HUES6 (cell line): ENCODE measurements around the gene TNPO3.
"Not testable (repeated sequence)": the region's sequence is repeated elsewhere in the genome, so short reads cannot be mapped to it uniquely, and the experiment has no call there.

Experiments
- H3K27ac ChIP-seq: 2 replicates; pipeline ENCODE4 v1.7.0; 2013; ENCODE audit warnings: low read depth, mild to moderate bottlenecking, low read length, inconsistent platforms
- H3K27me3 ChIP-seq: 2 replicates; pipeline ENCODE4 v1.6.1; 2013; ENCODE audit warnings: low read length; ENCODE audit not compliant: control insufficient read depth, insufficient read depth
- H3K36me3 ChIP-seq: 2 replicates; pipeline ENCODE4 v1.6.1; 2013; ENCODE audit warnings: low read length; ENCODE audit not compliant: control insufficient read depth, insufficient read depth
- H3K4me1 ChIP-seq: 2 replicates; pipeline ENCODE4 v1.6.1; 2013; ENCODE audit warnings: low read length; ENCODE audit not compliant: control insufficient read depth, insufficient read depth
- H3K4me3 ChIP-seq: 2 replicates; pipeline ENCODE4 v1.5.1; 2013; ENCODE audit warnings: low read depth, low read length
- H3K9ac ChIP-seq: one replicate; pipeline ENCODE4 v1.6.1; 2013; ENCODE audit warnings: mild to moderate bottlenecking, low read length
- H3K9me3 ChIP-seq: 2 replicates; pipeline ENCODE4 v1.6.1; 2013; ENCODE audit warnings: low read depth, low read length; ENCODE audit not compliant: control insufficient read depth, insufficient read depth

The TNPO3 gene

DNA sequence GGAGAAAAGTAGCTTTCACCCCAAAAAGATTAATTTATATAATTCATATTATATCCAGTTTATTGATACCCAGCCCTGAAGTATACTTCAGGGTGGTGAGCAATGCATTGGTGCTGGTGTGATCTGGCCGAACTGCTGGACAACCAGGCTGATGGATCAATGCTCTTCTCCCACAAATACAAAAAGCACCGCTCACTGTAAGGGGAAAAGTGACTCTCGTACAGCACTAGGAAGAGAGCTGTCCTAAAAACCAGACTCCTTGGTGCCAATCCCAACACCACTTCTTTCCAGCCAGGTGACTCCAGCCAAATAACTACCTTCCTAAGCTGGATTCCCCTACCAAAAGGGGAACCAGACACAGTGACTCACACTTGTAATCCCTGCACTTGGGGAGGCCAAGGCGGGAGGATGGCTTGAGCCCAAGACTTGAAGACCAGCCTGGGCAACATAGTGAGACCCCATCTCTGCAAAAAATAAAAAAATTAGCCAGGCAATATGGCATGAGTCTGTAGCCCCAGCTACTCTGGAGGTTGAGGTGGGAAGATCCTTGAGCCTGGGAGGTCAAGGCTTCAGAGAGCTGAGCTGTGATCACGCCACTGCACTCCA, 13.1 kb upstream of the TNPO3 start:
- no peak overlapping the region for H3K9ac ChIP-seq
- no peak overlapping the region for H3K27ac ChIP-seq
- no peaks in the 10 kb centered on the region for H3K9me3 ChIP-seq
- peaks cover 21% of the 10 kb centered on the region for H3K4me1 ChIP-seq
- no peaks in the 10 kb centered on the region for H3K36me3 ChIP-seq
- H3K4me3 ChIP-seq = no peak overlapping the region
- H3K27me3 ChIP-seq = no peaks in the 10 kb centered on the region

DNA sequence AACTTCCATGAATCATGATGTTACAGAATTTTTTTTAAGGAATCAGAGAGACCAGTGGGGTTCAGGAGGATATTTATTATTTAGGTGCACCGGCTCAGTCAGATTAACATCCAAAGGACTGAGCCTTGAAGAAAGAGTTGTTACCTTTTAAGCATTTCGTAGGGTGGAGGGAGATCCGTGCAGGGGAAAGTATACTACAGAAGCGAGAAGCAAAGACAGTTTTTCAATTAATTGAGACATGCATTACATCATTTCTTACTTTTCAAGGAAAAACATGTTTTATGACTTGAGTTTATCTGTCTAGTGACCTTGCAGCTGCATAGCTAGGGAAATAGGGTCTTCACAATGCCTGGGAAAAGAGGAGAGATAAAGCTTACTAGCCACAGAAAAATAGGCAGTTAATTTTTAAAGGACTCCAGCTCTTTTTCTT, 12.2 kb upstream of the TNPO3 start:
- H3K27ac ChIP-seq = peak overlapping the region; percentile 72
- H3K9me3 ChIP-seq, H3K27me3 ChIP-seq, H3K36me3 ChIP-seq: not testable (repeated sequence)
- peak overlapping the region; percentile 1 for H3K4me3 ChIP-seq
- peak overlapping the region; percentile 44 for H3K9ac ChIP-seq
- peaks cover 21% of the 10 kb centered on the region for H3K4me1 ChIP-seq

GRCh38 chr7:129066290-129067131, 11.6 kb upstream of the TNPO3 start:
- peaks cover 21% of the 10 kb centered on the region for H3K4me1 ChIP-seq
- no peaks in the 10 kb centered on the region for H3K36me3 ChIP-seq
- H3K27ac ChIP-seq = peak overlapping the region; percentile 72
- no peaks in the 10 kb centered on the region for H3K27me3 ChIP-seq
- H3K9ac ChIP-seq = peak overlapping the region; percentile 44
- H3K4me3 ChIP-seq = no peak overlapping the region; the same call in 1 of the 2 replicates
- H3K9me3 ChIP-seq = peaks cover 5% of the 10 kb centered on the region

GRCh38 chr7:129055861-129056464, 1.1 kb upstream of the TNPO3 start:
- Histone ChIP-seq H3K9me3 (no peaks in the 10 kb centered on the region), H3K4me3 (peak overlapping the region; percentile 97), H3K4me1 (peaks cover 11% of the 10 kb centered on the region; the same call in 1 of the 2 replicates), H3K9ac (no peak overlapping the region), H3K27ac (no peak overlapping the region), H3K27me3 (no peaks in the 10 kb centered on the region), H3K36me3 (peaks cover 5% of the 10 kb centered on the region; the same call in 1 of the 2 replicates)

GRCh38 chr7:129055294-129055816, 444 bp upstream of the TNPO3 start:
- H3K9me3 ChIP-seq = no peaks in the 10 kb centered on the region
- H3K27me3 ChIP-seq = no peaks in the 10 kb centered on the region
- H3K36me3 ChIP-seq = peaks cover 5% of the 10 kb centered on the region; the same call in 1 of the 2 replicates
- H3K27ac ChIP-seq = peak overlapping the region; percentile 94; the same call in 1 of the 2 replicates
- H3K9ac ChIP-seq = peak overlapping the region; percentile 97
- H3K4me3 ChIP-seq = peak overlapping the region; percentile 97
- H3K4me1 ChIP-seq = peaks cover 16% of the 10 kb centered on the region; the same call in 1 of the 2 replicates

DNA sequence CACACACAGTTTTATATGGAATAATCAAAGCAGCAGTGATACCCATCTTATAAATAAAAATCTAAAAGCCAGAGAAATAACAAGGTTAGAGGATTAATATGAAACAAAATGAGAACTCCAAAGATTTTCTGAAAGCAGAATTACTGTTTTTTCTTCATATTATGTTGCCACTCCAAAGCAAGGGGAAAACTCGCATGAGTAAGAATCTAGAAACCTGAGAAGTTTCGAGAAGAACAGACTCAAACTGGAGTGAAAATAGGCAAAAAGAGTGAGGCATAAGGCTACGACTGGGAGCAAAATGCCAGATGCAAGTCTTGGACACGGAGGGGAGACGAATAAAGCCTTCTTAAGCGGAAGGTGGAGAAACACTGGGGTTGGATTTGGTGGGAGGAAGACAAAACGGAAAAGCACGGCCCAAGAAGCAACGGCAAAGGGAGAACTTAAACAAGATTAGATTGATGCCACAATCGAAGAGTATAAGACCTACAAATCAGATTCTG, 923 bp downstream of the TNPO3 start:
- H3K4me1 ChIP-seq = peaks cover 16% of the 10 kb centered on the region; the same call in 1 of the 2 replicates
- H3K4me3 ChIP-seq = peak overlapping the region; percentile 97

GRCh38 chr7:129052441-129052840, 2.5 kb downstream of the TNPO3 start:
- no peak overlapping the region for H3K9ac ChIP-seq
- H3K4me3 ChIP-seq = no peak overlapping the region
- peaks cover 18% of the 10 kb centered on the region; the same call in 1 of the 2 replicates for H3K36me3 ChIP-seq

More for the DNA sequence above, 923 bp downstream of the TNPO3 start:
- Histone ChIP-seq H3K9ac (peak overlapping the region; percentile 97), H3K9me3 (no peaks in the 10 kb centered on the region), H3K27ac (peak overlapping the region; percentile 94; the same call in 1 of the 2 replicates), H3K27me3 (no peaks in the 10 kb centered on the region), H3K36me3 (peaks cover 7% of the 10 kb centered on the region; the same call in 1 of the 2 replicates)

GRCh38 chr7:129051459-129051858, 3.5 kb downstream of the TNPO3 start:
- H3K27ac ChIP-seq, H3K9ac ChIP-seq, H3K4me3 ChIP-seq, H3K27me3 ChIP-seq, H3K9me3 ChIP-seq: not testable (repeated sequence)
- peaks cover 22% of the 10 kb centered on the region; the same call in 1 of the 2 replicates for H3K36me3 ChIP-seq
- H3K4me1 ChIP-seq = peaks cover 19% of the 10 kb centered on the region; the same call in 1 of the 2 replicates

More at GRCh38 chr7:129052441-129052840, 2.5 kb downstream of the TNPO3 start:
- no peaks in the 10 kb centered on the region for H3K9me3 ChIP-seq
- H3K4me1 ChIP-seq = peaks cover 19% of the 10 kb centered on the region; the same call in 1 of the 2 replicates
- no peaks in the 10 kb centered on the region for H3K27me3 ChIP-seq
- no peak overlapping the region for H3K27ac ChIP-seq

- Histone ChIP-seq H3K9ac (no peak overlapping the region), H3K9me3 (no peaks in the 10 kb centered on the region), H3K36me3 (peaks cover 22% of the 10 kb centered on the region; the same call in 1 of the 2 replicates), H3K27ac (no peak overlapping the region), H3K27me3 (no peaks in the 10 kb centered on the region), H3K4me1 (peaks cover 14% of the 10 kb centered on the region; the same call in 1 of the 2 replicates), H3K4me3 (no peak overlapping the region)
Measured at GRCh38 chr7:129047761-129048160, 7.2 kb downstream of the TNPO3 start.

DNA sequence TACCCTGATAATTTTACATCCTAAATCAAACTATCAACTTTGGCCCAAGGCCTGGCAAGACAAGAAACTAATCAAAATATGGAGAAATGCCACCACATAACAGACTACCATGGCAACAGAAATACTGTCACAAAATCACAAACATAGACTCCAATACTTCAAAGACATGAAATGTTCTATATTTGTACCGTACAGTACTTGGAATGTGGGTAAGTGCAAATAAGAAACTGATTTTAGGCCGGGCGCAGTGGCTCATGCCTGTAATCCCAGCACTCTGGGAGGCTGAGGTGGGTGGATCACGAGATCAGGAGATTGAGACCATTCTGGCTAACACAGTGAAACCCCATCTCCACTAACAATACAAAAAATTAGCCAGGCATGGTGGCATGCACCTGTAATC, 9.2 kb downstream of the TNPO3 start:
- peaks cover 15% of the 10 kb centered on the region; the same call in 1 of the 2 replicates for H3K4me1 ChIP-seq
- no peak overlapping the region for H3K9ac ChIP-seq
- H3K27me3 ChIP-seq = no peaks in the 10 kb centered on the region
- H3K9me3 ChIP-seq = no peaks in the 10 kb centered on the region
- no peak overlapping the region for H3K4me3 ChIP-seq
- no peak overlapping the region for H3K27ac ChIP-seq
- peaks cover 20% of the 10 kb centered on the region; the same call in 1 of the 2 replicates for H3K36me3 ChIP-seq
